DMS53 (cell line): ENCODE results near the gene KIAA1958.

Experiments
- DNase-seq: peaks from one replicate; lab custom pipeline; 2025; lab: John Stamatoyannopoulos, UW

The KIAA1958 gene

GRCh38 chr9:112486221-112487007, at the start of gene KIAA1958:
TSS of gene KIAA1958 (plus strand) at chr9:112486827. CDS start at chr9:112574081, 87,254 bp downstream.
- peak; percentile 92 for DNase-seq

GRCh38 chr9:112437406-112437805, 49.2 kb upstream of the KIAA1958 start:
- DNase-seq, result no peak

GRCh38 chr9:112439171-112439570, 47.5 kb upstream of the KIAA1958 start:
- peak; percentile 76 for DNase-seq

GRCh38 chr9:112439825-112440224, 46.8 kb upstream of the KIAA1958 start:
- peak; percentile 59 for DNase-seq

GRCh38 chr9:112443200-112443599, 43.4 kb upstream of the KIAA1958 start:
- DNase-seq, result peak; percentile 11

GRCh38 chr9:112443636-112444035, 43.0 kb upstream of the KIAA1958 start:
- no peak for DNase-seq

GRCh38 chr9:112445196-112445595, 41.4 kb upstream of the KIAA1958 start:
- no peak for DNase-seq

- DNase-seq, result no peak
These were observed 40.5 kb upstream of the KIAA1958 start for GRCh38 chr9:112446080-112446479.

GRCh38 chr9:112446526-112446925, 40.1 kb upstream of the KIAA1958 start:
- no peak for DNase-seq

GRCh38 chr9:112447283-112447761, 39.3 kb upstream of the KIAA1958 start:
- no peak for DNase-seq

GRCh38 chr9:112462855-112463254, 23.8 kb upstream of the KIAA1958 start:
- no peak for DNase-seq

GRCh38 chr9:112465352-112465751, 21.3 kb upstream of the KIAA1958 start:
- no peak for DNase-seq

GRCh38 chr9:112472996-112473395, 13.6 kb upstream of the KIAA1958 start:
- DNase-seq, result no peak

GRCh38 chr9:112473986-112474385, 12.6 kb upstream of the KIAA1958 start:
- DNase-seq, result no peak

- DNase-seq, result no peak
These were observed 11.3 kb upstream of the KIAA1958 start for GRCh38 chr9:112475318-112475717.

- DNase-seq, result no peak
These were observed 9.3 kb upstream of the KIAA1958 start for GRCh38 chr9:112477330-112477729.

GRCh38 chr9:112479221-112479620, 7.4 kb upstream of the KIAA1958 start:
- peak; percentile 7 for DNase-seq

- no peak for DNase-seq
These were observed 2.0 kb upstream of the KIAA1958 start for GRCh38 chr9:112484607-112485006.

GRCh38 chr9:112485574-112485973, 1.1 kb upstream of the KIAA1958 start:
- no peak for DNase-seq

GRCh38 chr9:112487008-112487798, 576 bp downstream of the KIAA1958 start:
- DNase-seq, result peak; percentile 77

- DNase-seq, result peak; percentile 9
These were observed 1.2 kb downstream of the KIAA1958 start for GRCh38 chr9:112487799-112488340.

- no peak for DNase-seq
These were observed 2.5 kb downstream of the KIAA1958 start for GRCh38 chr9:112489039-112489546.
